Smooth muscle cell (in vitro differentiated cells): ENCODE data around the gene SGK1. TPM values are rescaled to one million over a fixed set of nuclear protein-coding genes. Genes with fewer than 3 reads are reported as not detected.

Source experiments
- DNase-seq: peaks from one replicate; lab custom pipeline; 2025; ENCODE audit not compliant: unreplicated experiment; lab: John Stamatoyannopoulos, UW
- H2AFZ ChIP-seq: fragments of 200-600 bp; sonication (generic); 2 replicates; pipeline ENCODE4 v1.6.0; 2016; ENCODE audit warnings: antibody characterized with exemption, low read depth, mild to moderate bottlenecking
- H3F3A ChIP-seq: fragments of 200-600 bp; sonication (generic); 2 replicates; pipeline ENCODE4 v1.6.0; 2017; ENCODE audit warnings: antibody characterized with exemption, low read depth
- H3K27ac ChIP-seq: fragments of 200-600 bp; sonication (generic); 2 replicates; pipeline ENCODE4 v1.5.1; 2016; ENCODE audit warnings: low read depth, mild to moderate bottlenecking
- H3K27me3 ChIP-seq: fragments of 200-600 bp; sonication (generic); 2 replicates; pipeline ENCODE4 v1.6.1; 2016; ENCODE audit warnings: low read depth, mild to moderate bottlenecking
- H3K36me3 ChIP-seq: fragments of 200-600 bp; sonication (generic); 2 replicates; pipeline ENCODE4 v1.5.1; 2016; ENCODE audit warnings: low read depth
- H3K4me1 ChIP-seq: fragments of 200-600 bp; sonication (generic); 2 replicates; pipeline ENCODE4 v1.5.1; 2016; ENCODE audit warnings: low read depth
- H3K4me2 ChIP-seq: fragments of 200-600 bp; sonication (generic); 2 replicates; pipeline ENCODE4 v1.6.0; 2016; ENCODE audit warnings: mild to moderate bottlenecking
- H3K4me3 ChIP-seq: fragments of 200-600 bp; sonication (generic); 2 replicates; pipeline ENCODE4 v1.5.1; 2016; ENCODE audit warnings: mild to moderate bottlenecking
- H3K79me2 ChIP-seq: fragments of 200-600 bp; sonication (generic); 2 replicates; pipeline ENCODE4 v1.6.0; 2016; ENCODE audit warnings: low read depth, mild to moderate bottlenecking
- H3K9ac ChIP-seq: fragments of 200-600 bp; sonication (generic); 2 replicates; pipeline ENCODE4 v1.6.0; 2016; ENCODE audit warnings: low read depth
- H3K9me3 ChIP-seq: fragments of 200-600 bp; sonication (generic); replicated peaks from 2 replicates; pipeline ENCODE4 v1.5.1; 2016; ENCODE audit warnings: low read depth
- H4K20me1 ChIP-seq: fragments of 200-600 bp; sonication (generic); 2 replicates; pipeline ENCODE4 v1.6.0; 2016; ENCODE audit warnings: low read depth
- CTCF ChIP-seq: fragments of 200-600 bp; sonication (generic); IDR thresholded peaks from 2 replicates; pipeline ENCODE4 v1.5.1; 2017; ENCODE audit warnings: borderline replicate concordance, mild to moderate bottlenecking, antibody characterized with exemption; ENCODE audit not compliant: insufficient read depth, poor library complexity, severe bottlenecking
- WGBS: methylation state at CpG from one replicate; pipeline ENCODE4 v1.1.7; 2016; ENCODE audit warnings: low lambda C conversion rate; 5-methylcytosine and 5-hydroxymethylcytosine counted together
- polyA plus RNA-seq: library from polyadenylated mRNA; unstranded; fragments of >200 nt; fragmentation: Nextera tagmentation; extraction: Ambion mirVana; gene quantifications from 2 replicates; pipeline ENCODE4 v1.2.1, GENCODE V29; 2016
- total RNA-seq: library from RNA; depleted of rRNA; stranded (reverse); fragments of >200 nt; gene quantifications from 2 replicates; pipeline ENCODE4 v1.2.3, GENCODE V29; 2014

The SGK1 gene
- total and polyA plus RNA-seq, 2 experiments from 2014 or later: 18.9 to 109 TPM

DNA sequence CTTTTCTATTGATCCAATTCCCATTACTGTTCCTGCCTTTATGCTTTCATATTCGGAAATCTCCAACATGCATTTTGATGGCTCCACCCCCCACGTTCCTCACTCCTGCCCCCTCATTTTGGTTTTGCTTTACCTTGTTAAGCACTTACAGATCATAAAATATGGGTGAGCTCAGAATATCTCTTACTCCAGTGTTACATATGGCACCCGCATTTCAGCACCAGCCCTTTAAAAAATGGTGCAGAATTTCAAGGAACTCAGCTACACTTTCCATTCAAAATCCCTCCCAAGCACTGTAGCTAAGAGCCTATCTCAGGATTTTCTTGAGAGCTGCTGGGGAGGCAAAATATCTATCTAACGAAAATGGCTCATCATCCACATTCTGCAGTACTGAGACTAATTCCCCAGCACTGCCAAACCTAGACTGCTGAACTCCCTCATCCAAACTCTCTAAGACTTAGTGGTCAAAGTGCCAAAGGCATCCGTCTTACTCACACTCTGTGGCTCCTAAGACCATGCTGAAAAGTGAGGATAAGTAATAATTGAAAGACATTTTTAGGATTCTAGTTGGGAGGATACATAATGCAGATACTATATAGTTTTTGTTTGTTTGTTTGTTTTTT is 7.8 kb downstream of the SGK1 start:
- H3K79me2 ChIP-seq: no peaks in the 10 kb centered on the region
- no peak overlapping the region for H3K27ac ChIP-seq
- no peak overlapping the region for H2AFZ ChIP-seq
- H4K20me1 ChIP-seq: no peaks in the 10 kb centered on the region
- no peak for DNase-seq
- H3F3A ChIP-seq: no peaks in the 10 kb centered on the region
- no peak overlapping the region for H3K4me2 ChIP-seq
- no peak overlapping the region for H3K4me3 ChIP-seq
- TF ChIP-seq CTCF: no peak
- no peaks in the 10 kb centered on the region for H3K36me3 ChIP-seq
- no peaks in the 10 kb centered on the region for H3K4me1 ChIP-seq
- WGBS: 77% methylated on average over 5 of the region's 5 CpGs
- peaks cover 7% of the 10 kb centered on the region for H3K27me3 ChIP-seq
- H3K9ac ChIP-seq: no peak overlapping the region
- H3K9me3 ChIP-seq: no peaks in the 10 kb centered on the region

DNA sequence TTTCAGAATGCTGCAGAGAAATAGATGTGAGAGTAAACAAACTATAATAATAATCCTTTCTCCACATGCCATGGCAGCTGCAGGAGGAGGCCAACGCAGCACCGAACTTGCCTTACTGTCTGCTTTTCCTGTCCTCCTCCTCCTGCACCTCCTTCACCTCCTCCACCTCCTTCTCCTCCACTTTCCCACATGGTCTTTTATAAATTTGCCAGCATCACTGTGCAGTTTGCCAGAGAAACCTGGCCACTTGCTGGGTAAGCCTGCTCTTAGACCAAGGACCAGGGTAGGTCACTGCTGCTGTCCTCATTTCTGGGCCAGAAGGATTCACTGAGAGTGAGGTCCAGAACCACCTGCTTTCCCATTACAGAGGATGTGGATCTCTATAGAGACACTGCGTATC is 8.7 kb downstream of the SGK1 start:
- Histone ChIP-seq H3K4me1 (no peaks in the 10 kb centered on the region), H2AFZ (no peak overlapping the region), H3K9me3 (no peaks in the 10 kb centered on the region), H4K20me1 (no peaks in the 10 kb centered on the region), H3K4me2 (no peak overlapping the region), H3F3A (no peaks in the 10 kb centered on the region), H3K4me3 (no peak overlapping the region), H3K27me3 (peaks cover 7% of the 10 kb centered on the region), H3K79me2 (no peaks in the 10 kb centered on the region), H3K9ac (no peak overlapping the region), H3K27ac (no peak overlapping the region), H3K36me3 (no peaks in the 10 kb centered on the region)
- WGBS: 96% methylated on average over 3 of the region's 3 CpGs
- no peak for DNase-seq
- TF ChIP-seq CTCF: no peak

- no peaks in the 10 kb centered on the region for H3F3A ChIP-seq
- H3K79me2 ChIP-seq: no peaks in the 10 kb centered on the region
- H3K27ac ChIP-seq: no peak overlapping the region
- no peak overlapping the region for H2AFZ ChIP-seq
- peaks cover 7% of the 10 kb centered on the region for H3K27me3 ChIP-seq
- DNase-seq: no peak
- no peak for TF ChIP-seq CTCF
- H3K4me1 ChIP-seq: no peaks in the 10 kb centered on the region
- no peak overlapping the region for H3K4me3 ChIP-seq
- no peaks in the 10 kb centered on the region for H3K36me3 ChIP-seq
- H3K9ac ChIP-seq: no peak overlapping the region
- H4K20me1 ChIP-seq: no peaks in the 10 kb centered on the region
- H3K4me2 ChIP-seq: no peak overlapping the region
- WGBS: 92% methylated on average over 9 of the region's 9 CpGs
- H3K9me3 ChIP-seq: no peaks in the 10 kb centered on the region
These were observed 9.1 kb downstream of the SGK1 start for GRCh38 chr6:134308800-134309199.

DNA sequence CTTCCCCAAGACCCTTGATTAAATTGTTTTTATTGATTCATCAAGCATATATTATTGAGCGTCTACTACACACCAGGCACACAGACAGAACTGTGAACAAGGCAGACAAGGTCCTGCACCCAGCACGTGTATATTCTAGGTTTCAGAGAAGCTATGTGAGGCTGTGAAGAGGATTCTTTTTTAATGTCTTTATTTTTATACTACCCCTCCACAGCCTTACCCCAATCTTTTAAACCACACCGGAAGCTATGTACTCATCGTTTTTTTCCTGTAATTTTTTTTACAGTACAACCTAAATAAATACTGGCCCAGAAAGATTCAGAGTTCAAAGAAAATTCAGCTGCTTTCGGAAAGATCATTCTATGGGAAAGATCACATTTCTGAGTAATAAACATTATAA is 10.0 kb downstream of the SGK1 start:
- Histone ChIP-seq H3K4me3 (no peak overlapping the region), H3K79me2 (no peaks in the 10 kb centered on the region), H4K20me1 (no peaks in the 10 kb centered on the region), H3K9me3 (no peaks in the 10 kb centered on the region), H3K4me2 (no peak overlapping the region), H3F3A (no peaks in the 10 kb centered on the region), H3K9ac (no peak overlapping the region), H3K36me3 (no peaks in the 10 kb centered on the region), H2AFZ (no peak overlapping the region), H3K4me1 (no peaks in the 10 kb centered on the region), H3K27me3 (no peaks in the 10 kb centered on the region), H3K27ac (no peak overlapping the region)
- no peak for DNase-seq
- no peak for TF ChIP-seq CTCF
- WGBS: 92% methylated on average over 5 of the region's 5 CpGs
